Non-pigmented ciliary epithelial cell (primary cell): ENCODE results near the gene ZFAND3.
A peak's percentile ranks its signal among the peaks of the same experiment; 100 is the strongest.

Experiments
- DNase-seq: peaks from one replicate; pipeline ENCODE4 v3.0.0-alpha.2; 2010; ENCODE audit warnings: low read depth

Gene ZFAND3

GRCh38 chr6:38004908-38005307 lies 185.4 kb downstream of the ZFAND3 start:
- DNase-seq, result no peak

GRCh38 chr6:38011937-38012336 lies 192.4 kb downstream of the ZFAND3 start:
- DNase-seq, result no peak

GRCh38 chr6:38012573-38012972 lies 193.0 kb downstream of the ZFAND3 start:
- no peak for DNase-seq

- no peak for DNase-seq
Observed at GRCh38 chr6:38015341-38015740, 195.8 kb downstream of the ZFAND3 start.

GRCh38 chr6:38016824-38017223 lies 197.3 kb downstream of the ZFAND3 start:
- DNase-seq, result no peak

- DNase-seq, result no peak
Observed at GRCh38 chr6:38018755-38019165, 199.2 kb downstream of the ZFAND3 start.

- DNase-seq, result no peak
Observed at GRCh38 chr6:38020593-38020992, 201.1 kb downstream of the ZFAND3 start.

- no peak for DNase-seq
Observed at GRCh38 chr6:38021029-38021428, 201.5 kb downstream of the ZFAND3 start.

GRCh38 chr6:38021571-38021970 lies 202.0 kb downstream of the ZFAND3 start:
- no peak for DNase-seq

- DNase-seq, result no peak
Observed at GRCh38 chr6:38022688-38023087, 203.2 kb downstream of the ZFAND3 start.

- DNase-seq, result no peak
Observed at GRCh38 chr6:38024908-38025307, 205.4 kb downstream of the ZFAND3 start.

GRCh38 chr6:38025451-38025850 lies 205.9 kb downstream of the ZFAND3 start:
- DNase-seq, result no peak

- no peak for DNase-seq
Observed at GRCh38 chr6:38027685-38028373, 208.3 kb downstream of the ZFAND3 start.

GRCh38 chr6:38030380-38030779 lies 210.9 kb downstream of the ZFAND3 start:
- DNase-seq, result no peak

- no peak for DNase-seq
Observed at GRCh38 chr6:38032797-38033196, 213.3 kb downstream of the ZFAND3 start.

- DNase-seq, result no peak
Observed at GRCh38 chr6:38033442-38033982, 214.0 kb downstream of the ZFAND3 start.

- DNase-seq, result peak; percentile 35
Observed at GRCh38 chr6:38034274-38034914, 214.9 kb downstream of the ZFAND3 start.

GRCh38 chr6:38035478-38035877 lies 216.0 kb downstream of the ZFAND3 start:
- no peak for DNase-seq

GRCh38 chr6:38039502-38039901 lies 220.0 kb downstream of the ZFAND3 start:
- no peak for DNase-seq

GRCh38 chr6:38040254-38040653 lies 220.7 kb downstream of the ZFAND3 start:
- no peak for DNase-seq

GRCh38 chr6:38043259-38043753 lies 223.8 kb downstream of the ZFAND3 start:
- DNase-seq, result no peak

- DNase-seq, result no peak
Observed at GRCh38 chr6:38045701-38046305, 226.3 kb downstream of the ZFAND3 start.

- no peak for DNase-seq
Observed at GRCh38 chr6:38047562-38047961, 228.0 kb downstream of the ZFAND3 start.
